Measurements from ENCODE around the gene TBC1D10A.

DNA sequence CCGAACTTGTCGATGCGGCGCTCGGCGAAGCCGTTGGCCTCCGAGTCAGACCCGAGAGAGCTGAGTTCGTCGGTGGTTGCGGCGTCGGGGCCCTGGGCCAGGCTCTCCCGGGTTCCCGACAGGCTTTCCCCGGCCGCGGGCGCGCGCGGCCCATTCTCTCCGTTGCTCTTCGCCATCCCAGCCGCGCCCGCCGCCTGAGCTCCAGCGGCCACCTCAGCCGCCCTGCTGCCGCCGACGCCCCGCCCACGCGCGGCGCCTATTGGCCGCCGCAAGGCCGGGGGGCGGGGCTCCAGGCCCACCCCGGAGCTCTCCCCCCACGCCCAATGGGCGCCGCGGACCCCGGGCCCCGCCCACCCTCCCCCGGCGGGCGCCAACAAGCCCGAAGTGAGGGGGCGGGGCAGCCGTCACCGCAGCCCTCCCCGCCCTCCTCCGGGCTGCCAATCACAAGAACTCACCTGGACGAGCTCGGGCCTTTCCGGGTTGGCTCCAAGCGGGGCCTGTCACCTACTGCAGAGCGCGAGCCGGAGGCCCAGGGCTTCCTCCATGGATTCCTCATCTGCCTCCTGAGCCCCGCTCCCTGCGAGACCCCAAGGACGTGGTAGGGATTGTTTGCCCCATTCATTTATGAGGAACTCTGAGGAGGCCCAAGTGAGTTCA, at the start of gene TBC1D10A:
- TF ChIP-seq EP300 (IDR thresholded peaks at IDR 0.05) (no peak), POLR2A (IDR thresholded peaks at IDR 0.05) (peak in 1 of 2 donors; percentile 74), POLR2AphosphoS5 (IDR thresholded peaks at IDR 0.05) (peak in 1 of 3 donors; percentile 18)
- TF ChIP-seq, protein P1, sequence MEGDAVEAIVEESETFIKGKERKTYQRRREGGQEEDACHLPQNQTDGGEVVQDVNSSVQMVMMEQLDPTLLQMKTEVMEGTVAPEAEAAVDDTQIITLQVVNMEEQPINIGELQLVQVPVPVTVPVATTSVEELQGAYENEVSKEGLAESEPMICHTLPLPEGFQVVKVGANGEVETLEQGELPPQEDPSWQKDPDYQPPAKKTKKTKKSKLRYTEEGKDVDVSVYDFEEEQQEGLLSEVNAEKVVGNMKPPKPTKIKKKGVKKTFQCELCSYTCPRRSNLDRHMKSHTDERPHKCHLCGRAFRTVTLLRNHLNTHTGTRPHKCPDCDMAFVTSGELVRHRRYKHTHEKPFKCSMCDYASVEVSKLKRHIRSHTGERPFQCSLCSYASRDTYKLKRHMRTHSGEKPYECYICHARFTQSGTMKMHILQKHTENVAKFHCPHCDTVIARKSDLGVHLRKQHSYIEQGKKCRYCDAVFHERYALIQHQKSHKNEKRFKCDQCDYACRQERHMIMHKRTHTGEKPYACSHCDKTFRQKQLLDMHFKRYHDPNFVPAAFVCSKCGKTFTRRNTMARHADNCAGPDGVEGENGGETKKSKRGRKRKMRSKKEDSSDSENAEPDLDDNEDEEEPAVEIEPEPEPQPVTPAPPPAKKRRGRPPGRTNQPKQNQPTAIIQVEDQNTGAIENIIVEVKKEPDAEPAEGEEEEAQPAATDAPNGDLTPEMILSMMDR (IDR thresholded peaks at IDR 0.05): no peak
